ENCODE results near the gene LSM5.

Gene LSM5

GRCh38 chr7:32522746-32523530 lies 32.8 kb upstream of the LSM5 start:
- TF ChIP-seq CTCF (IDR thresholded peaks at IDR 0.05; ENCODE audit: low read depth, low read length, missing control alignments) = no peak
- DNase-seq (ENCODE audit: low read depth) = no peak
- H3K4me3 ChIP-seq (ENCODE audit: low read depth, low read length) = no peak overlapping the region

GRCh38 chr7:32519763-32520162 lies 29.6 kb upstream of the LSM5 start:
- H3K4me3 ChIP-seq (ENCODE audit: low read depth, low read length) = no peak overlapping the region
- DNase-seq (ENCODE audit: low read depth) = no peak
- no peak for TF ChIP-seq CTCF (IDR thresholded peaks at IDR 0.05; ENCODE audit: low read depth, low read length, missing control alignments)

GRCh38 chr7:32518534-32519140 lies 28.5 kb upstream of the LSM5 start:
- no peak for DNase-seq (ENCODE audit: low read depth)
- no peak overlapping the region for H3K4me3 ChIP-seq (ENCODE audit: low read depth, low read length)
- no peak for TF ChIP-seq CTCF (IDR thresholded peaks at IDR 0.05; ENCODE audit: low read depth, low read length, missing control alignments)

- TF ChIP-seq CTCF (IDR thresholded peaks at IDR 0.05; ENCODE audit: low read depth, low read length, missing control alignments) = no peak
- no peak for DNase-seq (ENCODE audit: low read depth)
- H3K4me3 ChIP-seq (ENCODE audit: low read depth, low read length) = no peak overlapping the region
These were observed 26.4 kb upstream of the LSM5 start for GRCh38 chr7:32516551-32517100.

- no peak for DNase-seq (ENCODE audit: low read depth)
These were observed 25.8 kb upstream of the LSM5 start for GRCh38 chr7:32515890-32516550.

GRCh38 chr7:32513210-32513609 lies 23.0 kb upstream of the LSM5 start:
- TF ChIP-seq CTCF (IDR thresholded peaks at IDR 0.05; ENCODE audit: low read depth, low read length, missing control alignments) = no peak
- DNase-seq (ENCODE audit: low read depth) = no peak
- H3K4me3 ChIP-seq (ENCODE audit: low read depth, low read length) = no peak overlapping the region

More at GRCh38 chr7:32515890-32516550, 25.8 kb upstream of the LSM5 start:
- no peak for TF ChIP-seq CTCF (IDR thresholded peaks at IDR 0.05; ENCODE audit: low read depth, low read length, missing control alignments)
- H3K4me3 ChIP-seq (ENCODE audit: low read depth, low read length) = no peak overlapping the region

Data from GM12864 (cell line).